Astrocyte (in vitro differentiated cells and primary cell): ENCODE data around the gene FBXL16. TPM values are rescaled to one million over a fixed set of nuclear protein-coding genes. Genes with fewer than 3 reads are reported as not detected.

Source experiments
- DNase-seq: peaks from one replicate; pipeline ENCODE4 v3.0.0-alpha.2; 2010; ENCODE audit warnings: low read depth
- FAIRE-seq: peaks from 2 replicates; lab custom pipeline; 2011; peaks lifted over from hg19 to GRCh38; lab: Jason Lieb, UNC
- H2AFZ ChIP-seq: 2 replicates; pipeline ENCODE4 v1.6.0; 2012; ENCODE audit warnings: low read depth, low read length, inconsistent platforms
- H3K27ac ChIP-seq: 2 replicates; pipeline ENCODE4 v1.5.1; 2011; ENCODE audit warnings: low read depth, low read length, inconsistent platforms
- H3K27me3 ChIP-seq: 2 replicates; pipeline ENCODE4 v1.6.0; 2011; ENCODE audit warnings: low read length, inconsistent platforms; ENCODE audit not compliant: insufficient read depth
- H3K36me3 ChIP-seq: 2 replicates; pipeline ENCODE4 v1.5.1; 2011; ENCODE audit warnings: low read length, inconsistent platforms; ENCODE audit not compliant: insufficient read depth
- H3K4me1 ChIP-seq: 2 replicates; pipeline ENCODE4 v1.5.1; 2011; ENCODE audit warnings: low read length, inconsistent platforms; ENCODE audit not compliant: insufficient read depth
- H3K4me2 ChIP-seq: 2 replicates; pipeline ENCODE4 v1.6.0; 2012; ENCODE audit warnings: low read length, inconsistent platforms
- H3K4me3 ChIP-seq: 2 replicates; pipeline ENCODE4 v1.5.1; 2011; ENCODE audit warnings: low read depth, mild to moderate bottlenecking, low read length, inconsistent platforms; ENCODE audit not compliant: insufficient read depth
- H3K79me2 ChIP-seq: 2 replicates; pipeline ENCODE4 v1.6.0; 2012; ENCODE audit warnings: mild to moderate bottlenecking, low read length, inconsistent platforms; ENCODE audit not compliant: insufficient read depth
- H3K9ac ChIP-seq: 2 replicates; pipeline ENCODE4 v1.6.0; 2012; ENCODE audit warnings: mild to moderate bottlenecking, low read length, inconsistent platforms
- H3K9me3 ChIP-seq: 2 replicates; pipeline ENCODE4 v1.5.1; 2012; ENCODE audit warnings: low read depth, mild to moderate bottlenecking, low read length, inconsistent platforms; ENCODE audit not compliant: insufficient read depth
- H4K20me1 ChIP-seq: 2 replicates; pipeline ENCODE4 v1.6.0; 2012; ENCODE audit warnings: low read length, inconsistent platforms; ENCODE audit not compliant: insufficient read depth
- H3K27ac Mint-ChIP-seq: one replicate; pipeline ENCODE4 v1.8.0; 2021; ENCODE audit warnings: mild to moderate bottlenecking, mixed read lengths; ENCODE audit not compliant: unreplicated experiment
- H3K27me3 Mint-ChIP-seq: one replicate; pipeline ENCODE4 v1.8.0; 2021; ENCODE audit warnings: low read depth, mixed read lengths; ENCODE audit not compliant: unreplicated experiment
- H3K36me3 Mint-ChIP-seq: one replicate; pipeline ENCODE4 v1.8.0; 2021; ENCODE audit warnings: low read depth, mixed read lengths; ENCODE audit not compliant: unreplicated experiment
- H3K4me1 Mint-ChIP-seq: one replicate; pipeline ENCODE4 v1.8.0; 2021; ENCODE audit warnings: low read depth, mixed read lengths; ENCODE audit not compliant: unreplicated experiment
- H3K4me3 Mint-ChIP-seq: one replicate; pipeline ENCODE4 v1.8.0; 2021; ENCODE audit warnings: mild to moderate bottlenecking, moderate library complexity, mixed read lengths; ENCODE audit not compliant: unreplicated experiment
- H3K9me3 Mint-ChIP-seq: one replicate; pipeline ENCODE4 v1.8.0; 2021; ENCODE audit warnings: mild to moderate bottlenecking, mixed read lengths; ENCODE audit not compliant: unreplicated experiment
- CTCF ChIP-seq: IDR thresholded peaks from 2 replicates; pipeline ENCODE4 v1.5.1; 2011; ENCODE audit warnings: low read depth, mild to moderate bottlenecking, inconsistent platforms, low read length, moderate library complexity; ENCODE audit not compliant: insufficient read depth
- EZH2 ChIP-seq: IDR thresholded peaks from 2 replicates; pipeline ENCODE4 v1.6.1; 2012; ENCODE audit warnings: mild to moderate bottlenecking, low read length, inconsistent platforms; ENCODE audit not compliant: insufficient read depth
- total RNA-seq: library from RNA; stranded (reverse); gene quantifications from 2 replicates; pipeline ENCODE4 v1.2.1, GENCODE V29; 2021

The FBXL16 gene
- total RNA-seq, 1 donor from 2014 or later = 5.2 TPM

- TF ChIP-seq EZH2 (no peak), CTCF (no peak)
- H3K9me3 Mint-ChIP-seq = no peaks in the 10 kb centered on the region
- no peak for DNase-seq
- Histone ChIP-seq H3K79me2 (no peaks in the 10 kb centered on the region), H3K4me1 (no peaks in the 10 kb centered on the region), H3K9ac (no peak overlapping the region), H3K4me3 (no peak overlapping the region), H2AFZ (no peak overlapping the region), H3K9me3 (no peaks in the 10 kb centered on the region), H3K27ac (no peak overlapping the region), H3K36me3 (no peaks in the 10 kb centered on the region), H3K27me3 (no peaks in the 10 kb centered on the region), H4K20me1 (no peaks in the 10 kb centered on the region), H3K4me2 (no peak overlapping the region)
- H3K27ac Mint-ChIP-seq = no peak overlapping the region
- peaks cover 2% of the 10 kb centered on the region for H3K36me3 Mint-ChIP-seq
- H3K4me3 Mint-ChIP-seq = no peak overlapping the region
- no peaks in the 10 kb centered on the region for H3K27me3 Mint-ChIP-seq
- no peak for FAIRE-seq
- H3K4me1 Mint-ChIP-seq = no peaks in the 10 kb centered on the region
Measured at GRCh38 chr16:662095-662494, 43.5 kb downstream of the FBXL16 start.

DNA sequence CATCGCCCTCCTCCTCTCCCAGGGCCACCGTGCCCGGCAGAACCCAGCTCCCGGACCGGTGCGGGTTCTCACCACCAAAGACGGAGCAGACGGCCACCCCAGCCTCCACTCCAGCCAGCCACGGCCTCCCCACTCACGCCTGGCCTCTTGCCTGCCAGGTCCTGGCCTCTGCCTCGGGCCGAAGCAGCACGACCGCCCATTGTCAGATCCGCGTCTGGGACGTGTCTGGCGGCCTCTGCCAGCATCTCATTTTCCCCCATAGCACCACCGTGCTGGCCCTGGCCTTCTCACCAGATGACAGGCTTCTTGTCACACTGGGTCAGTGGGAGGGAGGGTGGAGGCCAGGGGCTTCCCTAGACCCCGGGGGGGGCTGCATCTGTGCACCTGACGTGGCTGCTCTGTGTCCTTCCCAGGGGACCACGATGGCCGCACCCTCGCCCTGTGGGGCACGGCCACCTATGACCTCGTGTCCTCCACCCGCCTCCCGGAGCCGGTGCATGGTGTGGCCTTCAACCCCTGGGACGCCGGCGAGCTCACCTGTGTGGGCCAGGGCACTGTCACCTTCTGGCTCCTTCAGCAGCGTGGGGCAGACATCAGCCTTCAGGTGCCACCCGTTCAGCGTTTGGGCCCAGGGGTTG lies 44.3 kb downstream of the FBXL16 start:
- no peak for DNase-seq
- no peak overlapping the region for H3K9ac ChIP-seq
- Mint-ChIP-seq H3K36me3 (peaks cover 2% of the 10 kb centered on the region), H3K4me1 (no peaks in the 10 kb centered on the region), H3K9me3 (no peaks in the 10 kb centered on the region), H3K4me3 (peak overlapping the region; percentile 5), H3K27ac (no peak overlapping the region), H3K27me3 (no peaks in the 10 kb centered on the region)
- H3K4me2 ChIP-seq = no peak overlapping the region
- H3K27ac ChIP-seq = no peak overlapping the region
- H3K4me1 ChIP-seq = no peaks in the 10 kb centered on the region
- H3K27me3 ChIP-seq = no peaks in the 10 kb centered on the region
- H3K36me3 ChIP-seq = no peaks in the 10 kb centered on the region
- FAIRE-seq = no peak
- H3K79me2 ChIP-seq = no peaks in the 10 kb centered on the region
- no peaks in the 10 kb centered on the region for H4K20me1 ChIP-seq
- H3K9me3 ChIP-seq = no peaks in the 10 kb centered on the region
- no peak overlapping the region for H3K4me3 ChIP-seq
- TF ChIP-seq EZH2 = no peak
- TF ChIP-seq CTCF = no peak
- no peak overlapping the region for H2AFZ ChIP-seq

- Histone ChIP-seq H3K4me1 (no peaks in the 10 kb centered on the region), H3K27me3 (no peaks in the 10 kb centered on the region), H3K4me2 (peak overlapping the region; percentile 44), H4K20me1 (no peaks in the 10 kb centered on the region), H3K4me3 (no peak overlapping the region), H2AFZ (peak overlapping the region; percentile 47), H3K36me3 (no peaks in the 10 kb centered on the region), H3K27ac (no peak overlapping the region), H3K79me2 (no peaks in the 10 kb centered on the region), H3K9ac (no peak overlapping the region), H3K9me3 (no peaks in the 10 kb centered on the region)
- Mint-ChIP-seq H3K9me3 (no peaks in the 10 kb centered on the region), H3K27me3 (no peaks in the 10 kb centered on the region), H3K4me3 (no peak overlapping the region), H3K4me1 (no peaks in the 10 kb centered on the region), H3K27ac (no peak overlapping the region), H3K36me3 (peaks cover 2% of the 10 kb centered on the region)
- peak; percentile 32 for DNase-seq
- no peak for TF ChIP-seq EZH2
- TF ChIP-seq CTCF = peak; percentile 2
- no peak for FAIRE-seq
Measured at GRCh38 chr16:660459-661183, 45.0 kb downstream of the FBXL16 start.
